ENCODE measurements around the gene URM1. TPM values are rescaled to one million over a fixed set of nuclear protein-coding genes. Genes with fewer than 3 reads are reported as not detected.
"Not testable (repeated sequence)": the region's sequence is repeated elsewhere in the genome, so short reads cannot be mapped to it uniquely, and the experiment has no call there.

URM1 gene
- total RNA-seq, 1 experiment from 2014 or later: 46.6 TPM

DNA sequence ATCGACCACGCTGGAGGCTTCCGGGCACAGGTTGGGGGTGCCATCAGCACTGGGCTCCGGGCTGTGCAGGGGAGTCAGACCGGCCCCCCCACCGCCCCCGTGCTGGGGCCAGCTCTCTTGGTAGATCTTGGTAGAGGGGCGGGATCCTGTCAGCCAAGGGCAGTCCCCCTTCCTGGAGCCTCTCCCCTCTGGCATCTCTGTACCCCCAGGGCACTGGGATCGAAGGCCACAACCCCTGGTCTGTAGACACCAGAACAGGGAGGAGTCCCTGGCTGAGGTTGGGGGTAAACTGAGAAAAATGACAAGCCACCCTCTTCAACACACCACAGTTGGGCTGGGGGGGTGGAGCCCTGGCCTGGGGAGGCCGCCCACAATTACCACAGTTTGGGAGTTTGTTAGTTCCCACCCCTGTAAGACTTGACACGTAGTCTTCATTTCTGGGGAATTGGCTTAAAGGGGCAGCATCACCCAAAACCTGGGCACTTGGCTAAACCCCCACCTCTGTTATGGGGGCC is 50.4 kb downstream of the URM1 start:
- DNase-seq: no peak
- TF ChIP-seq, protein P1, sequence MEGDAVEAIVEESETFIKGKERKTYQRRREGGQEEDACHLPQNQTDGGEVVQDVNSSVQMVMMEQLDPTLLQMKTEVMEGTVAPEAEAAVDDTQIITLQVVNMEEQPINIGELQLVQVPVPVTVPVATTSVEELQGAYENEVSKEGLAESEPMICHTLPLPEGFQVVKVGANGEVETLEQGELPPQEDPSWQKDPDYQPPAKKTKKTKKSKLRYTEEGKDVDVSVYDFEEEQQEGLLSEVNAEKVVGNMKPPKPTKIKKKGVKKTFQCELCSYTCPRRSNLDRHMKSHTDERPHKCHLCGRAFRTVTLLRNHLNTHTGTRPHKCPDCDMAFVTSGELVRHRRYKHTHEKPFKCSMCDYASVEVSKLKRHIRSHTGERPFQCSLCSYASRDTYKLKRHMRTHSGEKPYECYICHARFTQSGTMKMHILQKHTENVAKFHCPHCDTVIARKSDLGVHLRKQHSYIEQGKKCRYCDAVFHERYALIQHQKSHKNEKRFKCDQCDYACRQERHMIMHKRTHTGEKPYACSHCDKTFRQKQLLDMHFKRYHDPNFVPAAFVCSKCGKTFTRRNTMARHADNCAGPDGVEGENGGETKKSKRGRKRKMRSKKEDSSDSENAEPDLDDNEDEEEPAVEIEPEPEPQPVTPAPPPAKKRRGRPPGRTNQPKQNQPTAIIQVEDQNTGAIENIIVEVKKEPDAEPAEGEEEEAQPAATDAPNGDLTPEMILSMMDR (conservative IDR thresholded peaks at IDR 0.05): no peak
- peaks cover 77% of the 10 kb centered on the region for H3K27me3 Mint-ChIP-seq (ENCODE audit: low read depth)
- peak overlapping the region; percentile 60 to 81; a peak in 4 of 5 replicates for H3K4me3 Mint-ChIP-seq
- Histone ChIP-seq H2BK20ac (ENCODE audit: low read depth, low read length, poor library complexity, severe bottlenecking) (no peak overlapping the region), H3K23ac (ENCODE audit: insufficient read length, low read depth, low read length) (no peak overlapping the region), H3K14ac (ENCODE audit: insufficient read depth, low read length) (no peak overlapping the region), H4K20me1 (ENCODE audit: control insufficient read depth, insufficient read depth, insufficient read length) (no peaks in the 10 kb centered on the region), H2BK120ac (ENCODE audit: low read depth, low read length, poor library complexity, severe bottlenecking) (no peak overlapping the region), H3K9ac (ENCODE audit: extremely low read depth, insufficient read length, low read length) (no peak overlapping the region), H3K27me3 (ENCODE audit: insufficient read depth, low read length) (peaks cover 13% of the 10 kb centered on the region; the same call in 1 of the 2 replicates), H4K91ac (ENCODE audit: insufficient read length, low read depth, low read length) (no peak overlapping the region), H3K56ac (ENCODE audit: insufficient read length, low read depth, low read length) (no peak overlapping the region), H3K4me1 (ENCODE audit: insufficient read depth, low read length) (no peaks in the 10 kb centered on the region), H3K27ac (ENCODE audit: insufficient read length, low read depth, low read length) (no peak overlapping the region), H2BK15ac (ENCODE audit: low read depth, low read length) (no peak overlapping the region), H3T11ph (ENCODE audit: low read length) (no peak overlapping the region), H2AK5ac (ENCODE audit: insufficient read length, low read length) (no peak overlapping the region), H4K8ac (replicated peaks; ENCODE audit: insufficient read length, low read depth, low read length) (no peak overlapping the region), H3K4me2 (ENCODE audit: insufficient read depth, insufficient read length, low read length) (peak overlapping the region; percentile 45), H3K4ac (ENCODE audit: low read depth, low read length) (no peak overlapping the region), H3K9me3 (ENCODE audit: control insufficient read depth, low read depth, low read length) (no peaks in the 10 kb centered on the region), H3K18ac (ENCODE audit: insufficient read length, low read depth, low read length) (no peak overlapping the region), H2BK12ac (ENCODE audit: insufficient read length, low read depth, low read length) (no peak overlapping the region), H2AFZ (ENCODE audit: low read length) (no peak overlapping the region), H4K5ac (ENCODE audit: insufficient read length, low read depth, low read length) (no peak overlapping the region), H3K79me2 (ENCODE audit: insufficient read depth, low read length) (no peaks in the 10 kb centered on the region), H3K79me1 (ENCODE audit: insufficient read depth, low read depth, low read length, poor library complexity, severe bottlenecking) (no peaks in the 10 kb centered on the region), H2BK5ac (ENCODE audit: insufficient read length, low read length) (no peak overlapping the region), H3K23me2 (ENCODE audit: insufficient read length, low read depth, low read length, poor library complexity, severe bottlenecking) (peaks cover 9% of the 10 kb centered on the region)
- no peak overlapping the region for H3K27ac Mint-ChIP-seq
- no CpG with 5 or more reads among the region's 11 CpGs for WGBS (ENCODE audit: extremely low coverage, insufficient read length, low lambda C conversion rate)
- no peaks in the 10 kb centered on the region for H3K9me3 Mint-ChIP-seq
- peaks cover 7 to 14% of the 10 kb centered on the region in 2 experiments for H3K4me1 Mint-ChIP-seq
- no peaks in the 10 kb centered on the region for H3K36me3 Mint-ChIP-seq (ENCODE audit: insufficient read depth in 1 of 3, low read depth in 3 of 3)

GRCh38 chr9:128422022-128422782 is 51.0 kb downstream of the URM1 start:
- not testable (repeated sequence) for H2BK12ac ChIP-seq (ENCODE audit: insufficient read length, low read depth, low read length); H3K23ac ChIP-seq (ENCODE audit: insufficient read length, low read depth, low read length); H4K91ac ChIP-seq (ENCODE audit: insufficient read length, low read depth, low read length); H2BK20ac ChIP-seq (ENCODE audit: low read depth, low read length, poor library complexity, severe bottlenecking); H3K79me2 ChIP-seq (ENCODE audit: insufficient read depth, low read length); H2BK5ac ChIP-seq (ENCODE audit: insufficient read length, low read length); H3K18ac ChIP-seq (ENCODE audit: insufficient read length, low read depth, low read length); H2BK120ac ChIP-seq (ENCODE audit: low read depth, low read length, poor library complexity, severe bottlenecking); H2BK15ac ChIP-seq (ENCODE audit: low read depth, low read length); H3K79me1 ChIP-seq (ENCODE audit: insufficient read depth, low read depth, low read length, poor library complexity, severe bottlenecking); H3K14ac ChIP-seq (ENCODE audit: insufficient read depth, low read length); H3K23me2 ChIP-seq (ENCODE audit: insufficient read length, low read depth, low read length, poor library complexity, severe bottlenecking); H4K20me1 ChIP-seq (ENCODE audit: control insufficient read depth, insufficient read depth, insufficient read length); H3K4me1 ChIP-seq (ENCODE audit: insufficient read depth, low read length); H2AFZ ChIP-seq (ENCODE audit: low read length); H3K27ac Mint-ChIP-seq; H3K9me3 Mint-ChIP-seq; H3K27ac ChIP-seq (ENCODE audit: insufficient read length, low read depth, low read length); H3K56ac ChIP-seq (ENCODE audit: insufficient read length, low read depth, low read length); H3K9me3 ChIP-seq (ENCODE audit: control insufficient read depth, low read depth, low read length); H3K36me3 Mint-ChIP-seq (ENCODE audit: insufficient read depth in 1 of 3, low read depth in 3 of 3); H3T11ph ChIP-seq (ENCODE audit: low read length); H3K4me2 ChIP-seq (ENCODE audit: insufficient read depth, insufficient read length, low read length); H2AK5ac ChIP-seq (ENCODE audit: insufficient read length, low read length); H3K4ac ChIP-seq (ENCODE audit: low read depth, low read length); H4K8ac ChIP-seq (replicated peaks; ENCODE audit: insufficient read length, low read depth, low read length); H4K5ac ChIP-seq (ENCODE audit: insufficient read length, low read depth, low read length); H3K9ac ChIP-seq (ENCODE audit: extremely low read depth, insufficient read length, low read length); DNase-seq
- H3K4me3 Mint-ChIP-seq: peak overlapping the region in 1 of 2 experiments; percentile 67; a peak in 3 of 5 replicates
- H3K27me3 ChIP-seq (ENCODE audit: insufficient read depth, low read length): peaks cover 13% of the 10 kb centered on the region; the same call in 1 of the 2 replicates
- H3K4me1 Mint-ChIP-seq: peaks cover 5 to 11% of the 10 kb centered on the region in 2 experiments; a peak in 2 of 4 replicates
- H3K27me3 Mint-ChIP-seq (ENCODE audit: low read depth): peaks cover 71% of the 10 kb centered on the region
- WGBS (ENCODE audit: extremely low coverage, insufficient read length, low lambda C conversion rate): no CpG with 5 or more reads among the region's 13 CpGs

Measured in H9 (cell line).